Left ventricle myocardium inferior (tissue), 1 donor: Measurements from ENCODE around the gene DOCK9. TPM values are rescaled to one million over a fixed set of nuclear protein-coding genes. Genes with fewer than 3 reads are reported as not detected.

ENCODE experiments used
- DNase-seq: peaks from one replicate; pipeline ENCODE4 v3.0.0-alpha.2; 2020
- H3K27ac ChIP-seq: fragments of 200-600 bp; replicated peaks from 2 replicates; pipeline ENCODE4 v1.8.0; 2021
- H3K27me3 ChIP-seq: fragments of 200-600 bp; 2 replicates; pipeline ENCODE4 v1.8.0; 2021; ENCODE audit warnings: low read depth
- H3K36me3 ChIP-seq: fragments of 200-600 bp; 2 replicates; pipeline ENCODE4 v1.8.0; 2021
- H3K4me1 ChIP-seq: fragments of 200-600 bp; 2 replicates; pipeline ENCODE4 v1.8.0; 2021
- H3K4me3 ChIP-seq: fragments of 200-600 bp; 2 replicates; pipeline ENCODE4 v1.8.0; 2021; ENCODE audit warnings: mild to moderate bottlenecking, moderate library complexity
- H3K9me3 ChIP-seq: fragments of 200-600 bp; replicated peaks from 2 replicates; pipeline ENCODE4 v1.8.0; 2021
- intact Hi-C: fragments of 100-400 bp; cut with micrococcal nuclease; formaldehyde crosslinking; loops from one replicate; pipeline ENCODE4 v1.11.0; 2022
- total RNA-seq: library from RNA; stranded (reverse); fragmentation: NEBNext Ultra II Directional; extraction: Animal tissue kit (Norgen Biotek cat#: 25700); gene quantifications from one replicate; pipeline ENCODE4 v1.2.1, GENCODE V29; 2021
- TF ChIP-seq, protein P1 (sequence below): fragments of 200-600 bp; IDR thresholded peaks from 2 replicates; pipeline ENCODE4 v1.8.0; 2021; ENCODE audit warnings: antibody characterized with exemption, mild to moderate bottlenecking, borderline replicate concordance
- donor health status: DM: no; HTN: yes; CAD: no; lungs with severe emphysema.

The DOCK9 gene
- total RNA-seq, 1 donor from 2014 or later, result 36.8 TPM

DNA sequence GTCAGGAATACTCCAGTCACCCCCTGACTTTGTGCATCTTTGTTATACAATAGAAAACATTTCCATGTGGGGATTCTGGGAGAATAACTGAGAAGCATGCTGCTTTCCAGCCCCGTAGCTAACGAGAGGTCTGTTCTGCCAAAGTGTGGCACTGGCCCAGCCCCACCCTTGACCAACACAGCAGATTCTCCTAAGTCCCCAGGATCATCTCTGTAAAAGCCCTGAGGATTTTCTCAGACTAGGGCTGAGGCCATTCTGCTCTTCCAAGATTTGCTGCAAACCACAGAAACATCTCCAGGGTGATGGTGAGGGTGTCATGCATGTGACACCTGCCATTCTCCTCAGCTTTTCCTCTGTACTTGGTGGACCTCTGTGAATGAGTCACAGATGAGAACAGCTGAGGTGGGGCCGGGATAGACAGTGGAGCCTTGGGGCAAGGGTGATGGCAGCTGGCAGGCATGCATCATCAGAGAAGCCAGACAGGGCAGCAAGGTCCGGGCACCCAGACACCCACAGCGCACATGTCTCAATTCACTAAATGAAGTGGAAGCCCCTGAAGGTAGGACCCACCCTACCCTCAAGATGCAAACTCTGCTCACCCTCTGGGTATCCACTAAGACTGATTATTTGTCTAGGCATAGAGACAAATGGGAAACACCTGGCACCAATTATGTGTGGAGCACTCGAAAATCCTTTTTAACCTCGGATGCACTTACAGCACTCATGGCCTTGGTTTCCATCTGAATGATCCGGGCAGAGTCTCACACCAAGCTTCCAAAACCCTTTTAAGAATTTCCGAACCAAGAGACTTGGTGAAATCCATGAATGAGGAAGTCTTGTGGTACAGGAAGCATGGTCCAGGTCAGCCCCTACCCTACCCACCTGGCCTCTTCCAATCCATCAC lies 20.1 kb upstream of the DOCK9 start:
- Histone ChIP-seq H3K4me1 (peaks cover 60% of the 10 kb centered on the region), H3K36me3 (no peaks in the 10 kb centered on the region), H3K4me3 (no peak overlapping the region), H3K27ac (peak overlapping the region; percentile 85), H3K9me3 (no peaks in the 10 kb centered on the region), H3K27me3 (no peaks in the 10 kb centered on the region)
- intact Hi-C loops, result no loop called here
- no peak for DNase-seq
- TF ChIP-seq, protein P1, sequence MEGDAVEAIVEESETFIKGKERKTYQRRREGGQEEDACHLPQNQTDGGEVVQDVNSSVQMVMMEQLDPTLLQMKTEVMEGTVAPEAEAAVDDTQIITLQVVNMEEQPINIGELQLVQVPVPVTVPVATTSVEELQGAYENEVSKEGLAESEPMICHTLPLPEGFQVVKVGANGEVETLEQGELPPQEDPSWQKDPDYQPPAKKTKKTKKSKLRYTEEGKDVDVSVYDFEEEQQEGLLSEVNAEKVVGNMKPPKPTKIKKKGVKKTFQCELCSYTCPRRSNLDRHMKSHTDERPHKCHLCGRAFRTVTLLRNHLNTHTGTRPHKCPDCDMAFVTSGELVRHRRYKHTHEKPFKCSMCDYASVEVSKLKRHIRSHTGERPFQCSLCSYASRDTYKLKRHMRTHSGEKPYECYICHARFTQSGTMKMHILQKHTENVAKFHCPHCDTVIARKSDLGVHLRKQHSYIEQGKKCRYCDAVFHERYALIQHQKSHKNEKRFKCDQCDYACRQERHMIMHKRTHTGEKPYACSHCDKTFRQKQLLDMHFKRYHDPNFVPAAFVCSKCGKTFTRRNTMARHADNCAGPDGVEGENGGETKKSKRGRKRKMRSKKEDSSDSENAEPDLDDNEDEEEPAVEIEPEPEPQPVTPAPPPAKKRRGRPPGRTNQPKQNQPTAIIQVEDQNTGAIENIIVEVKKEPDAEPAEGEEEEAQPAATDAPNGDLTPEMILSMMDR, result no peak

DNA sequence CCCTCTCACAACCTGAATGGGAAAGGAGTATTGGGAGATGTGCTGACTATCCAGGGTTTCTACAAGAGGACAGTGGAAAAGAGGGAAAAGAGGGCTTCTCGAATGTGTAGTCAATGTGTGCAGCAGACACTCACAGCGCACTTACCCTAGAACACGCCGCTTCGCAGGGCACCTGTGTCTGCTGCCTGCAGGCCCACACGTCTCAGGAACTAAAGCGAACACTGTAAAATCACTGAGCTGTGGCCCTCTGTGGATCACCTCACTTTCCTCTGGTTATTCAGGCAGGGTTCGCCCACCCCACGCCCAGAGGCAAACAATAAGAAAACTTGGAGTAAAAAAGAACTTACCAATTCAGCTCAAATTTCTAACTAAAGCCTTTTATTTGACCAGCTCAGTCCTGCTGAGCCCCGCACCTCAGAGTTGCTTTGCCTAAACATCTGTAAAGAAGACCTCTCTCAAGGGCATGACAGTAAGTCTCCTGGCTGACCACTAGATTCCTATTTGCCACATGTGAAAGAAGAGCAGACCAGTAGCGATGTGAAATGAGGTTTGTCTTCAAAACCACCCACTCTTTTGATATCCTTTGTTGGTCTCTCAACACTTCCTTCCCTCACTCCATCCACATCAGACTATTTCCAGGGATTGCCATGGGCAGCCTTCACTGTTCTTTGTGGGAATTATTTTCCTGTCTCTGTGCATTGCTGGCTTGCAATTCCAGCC lies 19.3 kb upstream of the DOCK9 start:
- no peak for DNase-seq
- H3K4me3 ChIP-seq, result no peak overlapping the region
- no peaks in the 10 kb centered on the region for H3K9me3 ChIP-seq
- intact Hi-C loops, result no loop called here
- H3K4me1 ChIP-seq, result peaks cover 51% of the 10 kb centered on the region
- no peaks in the 10 kb centered on the region for H3K36me3 ChIP-seq
- H3K27ac ChIP-seq, result peak overlapping the region; percentile 85
- TF ChIP-seq, protein P1, result no peak
- no peaks in the 10 kb centered on the region for H3K27me3 ChIP-seq

DNA sequence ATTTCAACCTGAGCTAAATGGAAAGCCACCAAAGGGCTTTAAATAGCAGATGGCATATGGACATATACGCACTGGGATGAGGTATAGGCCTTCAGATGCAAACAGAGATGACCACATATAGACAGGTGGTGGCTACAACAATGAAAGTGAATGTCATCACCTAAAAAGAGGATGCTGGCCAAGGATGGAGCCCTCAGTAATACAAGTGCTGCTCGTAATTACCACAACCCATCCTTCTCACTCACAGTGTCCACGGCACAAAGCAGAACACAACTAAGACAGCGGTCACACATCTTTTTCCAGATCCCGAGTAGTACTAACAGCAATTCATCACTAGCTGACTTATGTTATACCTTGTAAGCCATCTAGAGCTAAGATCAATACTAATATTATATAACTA lies 18.2 kb upstream of the DOCK9 start:
- H3K4me3 ChIP-seq, result no peak overlapping the region
- H3K27me3 ChIP-seq, result no peaks in the 10 kb centered on the region
- DNase-seq, result no peak
- no peak overlapping the region for H3K27ac ChIP-seq
- H3K36me3 ChIP-seq, result no peaks in the 10 kb centered on the region
- peaks cover 42% of the 10 kb centered on the region for H3K4me1 ChIP-seq
- intact Hi-C loops, result no loop called here
- TF ChIP-seq, protein P1, result no peak
- no peaks in the 10 kb centered on the region for H3K9me3 ChIP-seq

DNA sequence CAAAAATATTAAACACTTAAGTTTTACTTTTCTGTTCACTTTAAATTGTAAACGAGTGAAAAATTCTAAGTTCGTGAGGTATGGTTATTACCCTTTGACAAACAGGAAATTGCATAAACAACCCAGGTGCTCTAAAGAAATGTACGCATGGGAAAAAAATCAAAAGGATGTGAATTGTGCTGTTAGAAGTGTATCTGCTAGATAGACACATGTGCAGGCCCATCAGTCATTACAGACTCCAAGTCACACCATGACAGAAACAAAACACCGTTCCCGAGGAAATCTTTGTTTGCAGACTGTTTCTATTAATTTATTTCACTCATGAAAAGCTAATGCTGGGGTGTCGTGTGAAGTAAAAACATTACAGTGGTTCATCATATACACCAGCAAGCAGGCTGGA lies 17.0 kb upstream of the DOCK9 start:
- H3K36me3 ChIP-seq, result no peaks in the 10 kb centered on the region
- intact Hi-C loops, result no loop called here
- H3K27ac ChIP-seq, result no peak overlapping the region
- DNase-seq, result no peak
- H3K4me3 ChIP-seq, result no peak overlapping the region
- peaks cover 31% of the 10 kb centered on the region for H3K4me1 ChIP-seq
- H3K9me3 ChIP-seq, result no peaks in the 10 kb centered on the region
- TF ChIP-seq, protein P1, result no peak
- no peaks in the 10 kb centered on the region for H3K27me3 ChIP-seq

DNA sequence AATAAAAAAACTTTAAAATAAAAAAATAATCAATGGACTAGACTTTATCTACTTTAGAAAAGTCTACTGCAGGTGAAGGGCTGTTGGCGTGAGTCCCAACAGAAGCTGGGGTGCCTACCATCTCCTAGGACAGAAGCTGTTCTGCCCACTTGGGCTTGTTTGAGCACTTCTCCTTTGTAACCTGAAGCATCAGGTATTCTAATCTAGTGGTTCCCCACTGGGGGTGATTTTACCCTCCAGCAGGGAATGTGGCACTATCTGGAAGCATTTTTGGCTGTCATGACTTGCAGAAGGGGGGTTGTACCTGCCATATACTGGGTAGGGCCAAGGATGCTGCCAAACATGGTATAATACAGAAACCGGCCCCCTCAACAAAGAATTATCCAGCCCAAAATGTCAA lies 16.2 kb upstream of the DOCK9 start:
- Histone ChIP-seq H3K27ac (no peak overlapping the region), H3K36me3 (no peaks in the 10 kb centered on the region), H3K9me3 (no peaks in the 10 kb centered on the region), H3K4me1 (peaks cover 22% of the 10 kb centered on the region), H3K4me3 (no peak overlapping the region), H3K27me3 (no peaks in the 10 kb centered on the region)
- intact Hi-C loops, result no loop called here
- no peak for DNase-seq
- TF ChIP-seq, protein P1, result no peak
